T-helper 2 cell treated with Interferon-gamma antibody and Interleukin-4, amounts not matched to agents 5 μg/mL and 100 μg/mL, for 36 hours (primary cell): ENCODE measurements around the gene SPATA2.
A peak's percentile ranks its signal among the peaks of the same experiment; 100 is the strongest.
"Not testable (repeated sequence)": the region's sequence is repeated elsewhere in the genome, so short reads cannot be mapped to it uniquely, and the experiment has no call there.

ENCODE experiments used
- DNase-seq: peaks from one replicate; pipeline ENCODE4 v3.0.0; 2021; ENCODE audit warnings: low spot score
- H3K27ac Mint-ChIP-seq: one replicate; pipeline ENCODE4 v1.8.0; 2021; ENCODE audit warnings: mild to moderate bottlenecking, mixed read lengths
- H3K27me3 Mint-ChIP-seq: one replicate; pipeline ENCODE4 v1.8.0; 2021; ENCODE audit warnings: low read depth, mixed read lengths
- H3K36me3 Mint-ChIP-seq: one replicate; pipeline ENCODE4 v1.8.0; 2021; ENCODE audit warnings: low read depth, mixed read lengths
- H3K4me1 Mint-ChIP-seq: one replicate; pipeline ENCODE4 v1.8.0; 2021; ENCODE audit warnings: low read depth, mixed read lengths
- H3K4me3 Mint-ChIP-seq: one replicate; pipeline ENCODE4 v1.8.0; 2022; ENCODE audit warnings: mild to moderate bottlenecking, moderate library complexity, mixed read lengths
- H3K9me3 Mint-ChIP-seq: one replicate; pipeline ENCODE4 v1.8.0; 2021; ENCODE audit warnings: mixed read lengths

SPATA2 gene, protein sequence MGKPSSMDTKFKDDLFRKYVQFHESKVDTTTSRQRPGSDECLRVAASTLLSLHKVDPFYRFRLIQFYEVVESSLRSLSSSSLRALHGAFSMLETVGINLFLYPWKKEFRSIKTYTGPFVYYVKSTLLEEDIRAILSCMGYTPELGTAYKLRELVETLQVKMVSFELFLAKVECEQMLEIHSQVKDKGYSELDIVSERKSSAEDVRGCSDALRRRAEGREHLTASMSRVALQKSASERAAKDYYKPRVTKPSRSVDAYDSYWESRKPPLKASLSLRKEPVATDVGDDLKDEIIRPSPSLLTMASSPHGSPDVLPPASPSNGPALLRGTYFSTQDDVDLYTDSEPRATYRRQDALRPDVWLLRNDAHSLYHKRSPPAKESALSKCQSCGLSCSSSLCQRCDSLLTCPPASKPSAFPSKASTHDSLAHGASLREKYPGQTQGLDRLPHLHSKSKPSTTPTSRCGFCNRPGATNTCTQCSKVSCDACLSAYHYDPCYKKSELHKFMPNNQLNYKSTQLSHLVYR

DNA sequence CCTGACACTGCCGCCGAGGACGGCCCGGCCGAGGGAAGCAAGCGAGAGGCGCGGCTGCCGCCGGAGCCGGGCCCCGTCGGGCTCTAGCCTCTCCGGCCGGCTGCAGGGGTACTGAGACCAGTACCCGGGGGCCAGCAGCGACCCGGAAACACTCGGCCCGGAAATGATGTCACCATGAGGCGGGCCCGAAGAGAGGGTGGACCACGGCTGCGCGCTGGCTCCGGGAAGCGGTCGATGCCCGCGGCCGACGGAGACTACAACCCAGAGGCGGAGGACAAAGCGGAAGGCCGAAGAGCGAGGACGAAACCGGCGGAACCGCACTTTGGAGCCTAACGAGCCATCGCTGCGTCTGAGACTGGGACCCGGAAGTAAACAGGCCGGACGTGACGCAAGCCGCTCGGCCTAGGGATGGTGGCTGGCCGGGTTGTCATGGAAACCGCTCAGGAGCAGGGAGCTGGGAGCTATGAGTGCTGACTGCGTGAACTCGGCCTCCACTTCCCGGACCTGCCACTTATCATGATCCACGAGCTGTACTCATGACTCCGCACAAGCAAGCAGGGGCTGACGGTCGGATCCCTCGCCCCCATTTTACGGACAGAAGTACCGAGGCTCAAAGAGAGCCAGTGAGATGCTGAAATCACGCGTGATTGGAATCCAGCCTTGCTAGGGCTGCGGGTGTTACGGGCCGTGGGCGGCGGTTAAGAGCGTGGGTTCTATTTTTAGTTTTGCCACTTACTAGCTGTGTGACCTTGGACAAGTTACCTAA, at the start of gene SPATA2:
SPATA2 (minus strand) TSS at position 150 of the 766 bp plus-strand sequence. CDS start 7,039 bp downstream, outside the sequence.
- H3K4me3 Mint-ChIP-seq: peak within 1 kb of the TSS; percentile 93
- no peaks in the 10 kb centered on the region for H3K9me3 Mint-ChIP-seq
- H3K4me1 Mint-ChIP-seq: peaks cover 19% of the 10 kb centered on the region
- no peaks in the 10 kb centered on the region for H3K27me3 Mint-ChIP-seq
- H3K36me3 Mint-ChIP-seq: no peaks in the 10 kb centered on the region
- H3K27ac Mint-ChIP-seq: peak within 1 kb of the TSS; percentile 100
- DNase-seq: peak; percentile 91

DNA sequence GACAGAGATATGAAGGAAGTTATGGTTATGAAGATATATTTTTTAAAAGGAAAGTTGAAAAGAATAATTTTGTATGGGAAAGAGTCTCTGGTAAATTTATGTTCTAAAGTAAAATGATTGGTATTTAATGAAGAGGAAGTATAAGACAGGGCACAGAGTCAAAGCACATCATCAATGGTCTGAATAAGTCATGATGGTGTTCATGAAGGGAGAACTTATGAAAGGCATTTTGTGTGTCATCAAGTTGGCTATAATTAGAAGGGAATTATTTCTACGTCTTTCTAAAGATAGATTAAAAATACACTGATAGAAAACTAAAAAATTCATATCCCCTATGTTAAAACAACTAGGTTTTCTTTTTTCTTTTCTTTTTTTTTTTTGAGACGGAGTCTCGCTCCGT, 46.1 kb upstream of the SPATA2 start:
- Mint-ChIP-seq H3K4me3 (no peak overlapping the region), H3K36me3 (peaks cover 10% of the 10 kb centered on the region), H3K4me1 (no peaks in the 10 kb centered on the region), H3K27me3 (no peaks in the 10 kb centered on the region), H3K9me3 (no peaks in the 10 kb centered on the region), H3K27ac (no peak overlapping the region)
- no peak for DNase-seq

GRCh38 chr20:49957089-49957938, 42.0 kb upstream of the SPATA2 start:
- not testable (repeated sequence) for H3K27me3 Mint-ChIP-seq, H3K27ac Mint-ChIP-seq, DNase-seq, H3K4me3 Mint-ChIP-seq, H3K9me3 Mint-ChIP-seq, H3K4me1 Mint-ChIP-seq
- peaks cover 23% of the 10 kb centered on the region for H3K36me3 Mint-ChIP-seq

DNA sequence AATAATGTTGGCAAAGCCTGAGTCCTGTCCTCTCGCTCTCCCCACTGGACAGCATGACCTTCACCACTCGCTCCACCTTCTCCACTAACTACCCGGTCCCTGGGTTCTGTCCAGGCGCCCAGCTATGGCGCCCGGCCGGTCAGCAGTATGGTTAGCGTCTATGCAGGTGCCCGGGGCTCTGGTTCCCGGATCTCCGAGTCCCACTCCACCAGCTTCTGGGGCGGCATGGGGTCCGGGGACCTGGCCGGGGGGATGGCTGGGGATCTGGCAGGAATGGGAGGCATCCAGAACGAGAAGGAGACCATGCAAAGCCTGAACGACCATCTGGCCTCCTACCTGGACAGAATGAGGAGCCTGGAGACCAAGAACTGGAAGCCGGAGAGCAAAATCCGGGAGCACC, 41.4 kb upstream of the SPATA2 start:
- H3K36me3 Mint-ChIP-seq: peaks cover 28% of the 10 kb centered on the region

DNA sequence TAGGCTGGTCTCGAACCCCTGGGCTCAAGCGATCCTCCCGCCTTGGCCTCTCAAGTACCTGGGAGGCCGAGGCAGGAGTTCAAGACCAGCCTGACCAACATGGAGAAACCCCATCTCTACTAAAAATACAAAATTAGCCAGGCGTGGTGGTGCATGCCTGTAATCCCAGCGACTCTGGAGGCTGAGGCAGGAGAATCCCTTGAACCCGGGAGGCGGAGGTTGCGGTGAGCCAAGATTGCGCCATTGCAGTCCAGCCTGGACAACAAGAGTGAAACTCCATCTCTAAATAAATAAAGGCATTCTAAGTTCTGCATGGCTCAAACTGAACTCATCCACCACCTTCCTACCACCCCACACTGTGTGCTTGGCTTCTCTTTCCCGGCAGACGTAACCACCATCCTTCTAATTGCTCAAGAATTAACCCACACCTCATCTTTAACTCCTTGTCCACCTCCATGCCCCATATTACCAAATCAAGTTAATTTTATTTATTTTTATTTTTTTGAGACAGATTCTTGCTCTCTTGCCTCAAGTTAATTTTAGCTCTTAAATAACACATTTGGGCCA, 40.6 kb upstream of the SPATA2 start:
- not testable (repeated sequence) for H3K4me1 Mint-ChIP-seq, H3K27me3 Mint-ChIP-seq, H3K4me3 Mint-ChIP-seq, DNase-seq, H3K9me3 Mint-ChIP-seq, H3K27ac Mint-ChIP-seq
- peaks cover 33% of the 10 kb centered on the region for H3K36me3 Mint-ChIP-seq

More for the DNA sequence above, 41.4 kb upstream of the SPATA2 start:
- Mint-ChIP-seq H3K27ac (no peak overlapping the region), H3K4me3 (no peak overlapping the region), H3K27me3 (no peaks in the 10 kb centered on the region), H3K4me1 (no peaks in the 10 kb centered on the region), H3K9me3 (no peaks in the 10 kb centered on the region)
- no peak for DNase-seq

GRCh38 chr20:49955167-49955566, 39.8 kb upstream of the SPATA2 start:
- Mint-ChIP-seq H3K4me1 (no peaks in the 10 kb centered on the region), H3K4me3 (no peak overlapping the region), H3K9me3 (no peaks in the 10 kb centered on the region), H3K27me3 (no peaks in the 10 kb centered on the region), H3K27ac (no peak overlapping the region), H3K36me3 (peaks cover 39% of the 10 kb centered on the region)
- DNase-seq: no peak

DNA sequence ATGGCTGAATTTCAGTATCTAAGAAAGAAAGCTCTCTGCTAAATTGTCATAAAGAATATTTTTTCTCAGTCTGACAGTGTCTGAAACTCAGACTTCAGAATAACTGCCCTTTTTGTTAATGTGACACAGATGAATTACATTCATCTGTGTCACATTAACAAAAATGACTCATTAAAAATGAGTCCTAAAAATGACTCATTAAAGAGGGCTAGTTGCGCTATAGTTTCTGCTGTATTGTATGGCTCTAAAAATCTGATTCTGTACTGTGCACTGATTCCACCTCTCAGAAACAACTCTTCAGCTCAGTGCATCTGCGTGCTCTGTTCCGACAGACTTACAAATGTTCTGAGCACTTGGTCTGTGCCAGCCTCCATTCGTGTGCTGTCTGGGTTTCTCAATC, 35.8 kb upstream of the SPATA2 start:
- no peak for DNase-seq
- Mint-ChIP-seq H3K36me3 (peaks cover 57% of the 10 kb centered on the region), H3K4me1 (no peaks in the 10 kb centered on the region), H3K27ac (no peak overlapping the region), H3K9me3 (no peaks in the 10 kb centered on the region), H3K27me3 (no peaks in the 10 kb centered on the region), H3K4me3 (no peak overlapping the region)

GRCh38 chr20:49948809-49949507, 33.6 kb upstream of the SPATA2 start:
- Mint-ChIP-seq H3K27me3 (no peaks in the 10 kb centered on the region), H3K4me1 (peaks cover 3% of the 10 kb centered on the region), H3K9me3 (no peaks in the 10 kb centered on the region), H3K27ac (no peak overlapping the region), H3K36me3 (peaks cover 65% of the 10 kb centered on the region), H3K4me3 (no peak overlapping the region)
- DNase-seq: no peak

- Mint-ChIP-seq H3K4me1 (peaks cover 3% of the 10 kb centered on the region), H3K27ac (no peak overlapping the region), H3K4me3 (no peak overlapping the region), H3K36me3 (peaks cover 65% of the 10 kb centered on the region), H3K27me3 (no peaks in the 10 kb centered on the region), H3K9me3 (no peaks in the 10 kb centered on the region)
- DNase-seq: no peak
These were observed 32.8 kb upstream of the SPATA2 start for GRCh38 chr20:49948178-49948577.

DNA sequence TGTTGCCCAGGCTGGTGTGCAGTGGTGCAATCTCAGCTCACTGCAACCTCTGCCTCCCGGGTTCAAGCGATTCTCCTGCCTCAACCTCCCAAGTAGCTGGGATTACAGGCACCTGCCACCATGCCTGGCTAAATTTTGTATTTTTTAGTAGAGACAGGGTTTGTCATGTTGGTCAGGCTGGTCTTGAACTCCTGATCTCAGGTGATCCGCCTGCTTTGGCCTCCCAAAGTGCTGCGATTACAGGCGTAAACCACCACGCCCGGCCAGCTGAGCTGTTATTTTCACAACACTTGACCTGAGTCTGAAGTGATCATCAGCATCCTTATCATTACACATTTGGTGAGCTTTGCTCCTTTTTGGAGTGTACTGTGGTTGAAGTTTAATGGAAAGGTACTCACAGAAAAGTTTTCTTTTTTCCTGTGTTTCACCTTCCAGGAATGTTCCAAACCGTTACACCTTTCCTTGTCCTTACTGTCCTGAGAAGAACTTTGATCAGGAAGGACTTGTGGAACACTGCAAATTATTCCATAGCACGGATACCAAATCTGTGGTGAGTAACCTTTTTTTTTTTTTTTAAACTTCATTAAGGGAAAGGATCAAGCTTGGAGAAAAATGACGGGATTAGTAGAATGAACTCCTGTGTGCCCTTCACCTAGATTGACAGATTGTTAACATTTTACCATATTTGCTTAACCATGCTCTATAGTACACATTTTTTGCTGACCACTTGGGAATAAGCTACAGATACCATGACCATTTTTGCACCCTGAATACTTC, 30.6 kb upstream of the SPATA2 start:
- DNase-seq: no peak
- no peak overlapping the region for H3K4me3 Mint-ChIP-seq
- H3K36me3 Mint-ChIP-seq: peaks cover 59% of the 10 kb centered on the region

DNA sequence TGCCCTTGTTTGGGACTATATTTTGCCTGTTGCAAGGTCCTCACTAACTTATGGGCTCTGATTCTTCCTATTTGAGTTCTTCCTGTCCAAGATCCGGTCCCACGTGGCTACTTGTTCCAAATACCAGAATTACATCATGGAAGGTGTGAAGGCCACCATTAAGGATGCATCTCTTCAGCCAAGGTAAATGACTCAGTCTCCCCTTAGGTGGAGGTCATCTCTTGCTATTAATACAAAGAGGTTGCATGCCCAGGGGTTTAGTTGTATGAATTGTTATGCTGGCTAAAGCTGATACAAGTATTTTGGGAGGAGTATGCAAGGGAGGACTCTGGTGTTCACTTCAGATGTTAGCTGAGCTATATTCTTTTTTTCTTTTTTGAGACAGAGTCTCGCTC, 30.0 kb upstream of the SPATA2 start:
- Mint-ChIP-seq H3K4me3 (no peak overlapping the region), H3K36me3 (peaks cover 56% of the 10 kb centered on the region), H3K27me3 (no peaks in the 10 kb centered on the region), H3K4me1 (peaks cover 4% of the 10 kb centered on the region), H3K27ac (no peak overlapping the region), H3K9me3 (no peaks in the 10 kb centered on the region)
- DNase-seq: no peak

More for the DNA sequence above, 30.6 kb upstream of the SPATA2 start:
- no peak overlapping the region for H3K27ac Mint-ChIP-seq
- no peaks in the 10 kb centered on the region for H3K9me3 Mint-ChIP-seq
- no peaks in the 10 kb centered on the region for H3K27me3 Mint-ChIP-seq
- H3K4me1 Mint-ChIP-seq: peaks cover 4% of the 10 kb centered on the region

DNA sequence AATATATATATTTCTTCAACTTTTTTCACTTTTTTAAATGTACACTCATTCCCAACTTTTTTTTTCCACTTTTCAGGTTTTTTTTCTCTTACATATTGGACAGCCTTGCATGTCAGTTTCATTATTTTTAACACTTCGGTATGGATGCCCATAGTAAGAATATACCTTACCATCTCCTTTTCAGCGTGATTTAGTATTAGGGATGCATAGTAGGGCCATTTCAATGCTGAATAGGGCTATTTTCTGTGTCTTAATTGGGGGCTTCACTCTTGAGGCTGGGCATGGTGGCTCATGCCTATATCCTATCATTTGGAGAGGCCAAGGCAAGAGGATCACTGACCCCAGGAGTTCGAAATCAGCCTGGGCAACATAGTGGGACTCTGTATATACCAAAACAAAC, 27.6 kb upstream of the SPATA2 start:
- no peak for DNase-seq
- Mint-ChIP-seq H3K9me3 (no peaks in the 10 kb centered on the region), H3K4me3 (no peak overlapping the region), H3K27ac (no peak overlapping the region), H3K36me3 (peaks cover 45% of the 10 kb centered on the region), H3K27me3 (no peaks in the 10 kb centered on the region), H3K4me1 (peaks cover 21% of the 10 kb centered on the region)
